Measurements from ENCODE around the gene HOXB4. TPM values are rescaled to one million over a fixed set of nuclear protein-coding genes. Genes with fewer than 3 reads are reported as not detected.
"Not testable (repeated sequence)": the region's sequence is repeated elsewhere in the genome, so short reads cannot be mapped to it uniquely, and the experiment has no call there.

Gene HOXB4
- total RNA-seq, 1 experiment from 2014 or later: not detected

GRCh38 chr17:48537316-48537715 lies 40.8 kb downstream of the HOXB4 start:
- Mint-ChIP-seq H3K36me3 (ENCODE audit: insufficient read depth in 1 of 3, low read depth in 3 of 3) (no peaks in the 10 kb centered on the region; a peak in 1 of 7 replicates), H3K4me1 (peaks cover 5 to 16% of the 10 kb centered on the region in 2 experiments), H3K27ac (no peak overlapping the region), H3K27me3 (ENCODE audit: low read depth) (peaks cover 99% of the 10 kb centered on the region), H3K4me3 (no peak overlapping the region), H3K9me3 (peaks cover 0 to 3% of the 10 kb centered on the region in 2 experiments; a peak in 2 of 5 replicates)
- Histone ChIP-seq H3K4me1 (ENCODE audit: insufficient read depth, low read length) (no peaks in the 10 kb centered on the region), H4K20me1 (ENCODE audit: control insufficient read depth, insufficient read depth, insufficient read length) (no peaks in the 10 kb centered on the region), H3K27ac (ENCODE audit: insufficient read length, low read depth, low read length) (no peak overlapping the region), H3K23me2 (ENCODE audit: insufficient read length, low read depth, low read length, poor library complexity, severe bottlenecking) (peaks cover 5% of the 10 kb centered on the region), H2BK12ac (ENCODE audit: insufficient read length, low read depth, low read length) (no peak overlapping the region), H3K18ac (ENCODE audit: insufficient read length, low read depth, low read length) (no peak overlapping the region), H2AK5ac (ENCODE audit: insufficient read length, low read length) (no peak overlapping the region), H4K5ac (ENCODE audit: insufficient read length, low read depth, low read length) (no peak overlapping the region), H3K9me3 (ENCODE audit: control insufficient read depth, low read depth, low read length) (no peaks in the 10 kb centered on the region), H3K23ac (ENCODE audit: insufficient read length, low read depth, low read length) (no peak overlapping the region), H2BK15ac (ENCODE audit: low read depth, low read length) (no peak overlapping the region), H4K8ac (replicated peaks; ENCODE audit: insufficient read length, low read depth, low read length) (no peak overlapping the region), H2BK20ac (ENCODE audit: low read depth, low read length, poor library complexity, severe bottlenecking) (no peak overlapping the region), H3K9ac (ENCODE audit: extremely low read depth, insufficient read length, low read length) (no peak overlapping the region), H2BK5ac (ENCODE audit: insufficient read length, low read length) (no peak overlapping the region), H3K56ac (ENCODE audit: insufficient read length, low read depth, low read length) (no peak overlapping the region), H2AFZ (ENCODE audit: low read length) (no peak overlapping the region), H3K4ac (ENCODE audit: low read depth, low read length) (no peak overlapping the region), H3K79me2 (ENCODE audit: insufficient read depth, low read length) (no peaks in the 10 kb centered on the region), H2BK120ac (ENCODE audit: low read depth, low read length, poor library complexity, severe bottlenecking) (no peak overlapping the region), H3K4me2 (ENCODE audit: insufficient read depth, insufficient read length, low read length) (no peak overlapping the region), H3K27me3 (ENCODE audit: insufficient read depth, low read length) (peaks cover 33% of the 10 kb centered on the region), H4K91ac (ENCODE audit: insufficient read length, low read depth, low read length) (no peak overlapping the region), H3K14ac (ENCODE audit: insufficient read depth, low read length) (no peak overlapping the region), H3K79me1 (ENCODE audit: insufficient read depth, low read depth, low read length, poor library complexity, severe bottlenecking) (no peaks in the 10 kb centered on the region), H3T11ph (ENCODE audit: low read length) (no peak overlapping the region)
- WGBS (ENCODE audit: extremely low coverage, insufficient read length, low lambda C conversion rate): no CpG with 5 or more reads among the region's 3 CpGs
- no peak for DNase-seq
- TF ChIP-seq, protein P1, sequence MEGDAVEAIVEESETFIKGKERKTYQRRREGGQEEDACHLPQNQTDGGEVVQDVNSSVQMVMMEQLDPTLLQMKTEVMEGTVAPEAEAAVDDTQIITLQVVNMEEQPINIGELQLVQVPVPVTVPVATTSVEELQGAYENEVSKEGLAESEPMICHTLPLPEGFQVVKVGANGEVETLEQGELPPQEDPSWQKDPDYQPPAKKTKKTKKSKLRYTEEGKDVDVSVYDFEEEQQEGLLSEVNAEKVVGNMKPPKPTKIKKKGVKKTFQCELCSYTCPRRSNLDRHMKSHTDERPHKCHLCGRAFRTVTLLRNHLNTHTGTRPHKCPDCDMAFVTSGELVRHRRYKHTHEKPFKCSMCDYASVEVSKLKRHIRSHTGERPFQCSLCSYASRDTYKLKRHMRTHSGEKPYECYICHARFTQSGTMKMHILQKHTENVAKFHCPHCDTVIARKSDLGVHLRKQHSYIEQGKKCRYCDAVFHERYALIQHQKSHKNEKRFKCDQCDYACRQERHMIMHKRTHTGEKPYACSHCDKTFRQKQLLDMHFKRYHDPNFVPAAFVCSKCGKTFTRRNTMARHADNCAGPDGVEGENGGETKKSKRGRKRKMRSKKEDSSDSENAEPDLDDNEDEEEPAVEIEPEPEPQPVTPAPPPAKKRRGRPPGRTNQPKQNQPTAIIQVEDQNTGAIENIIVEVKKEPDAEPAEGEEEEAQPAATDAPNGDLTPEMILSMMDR (conservative IDR thresholded peaks at IDR 0.05): no peak

DNA sequence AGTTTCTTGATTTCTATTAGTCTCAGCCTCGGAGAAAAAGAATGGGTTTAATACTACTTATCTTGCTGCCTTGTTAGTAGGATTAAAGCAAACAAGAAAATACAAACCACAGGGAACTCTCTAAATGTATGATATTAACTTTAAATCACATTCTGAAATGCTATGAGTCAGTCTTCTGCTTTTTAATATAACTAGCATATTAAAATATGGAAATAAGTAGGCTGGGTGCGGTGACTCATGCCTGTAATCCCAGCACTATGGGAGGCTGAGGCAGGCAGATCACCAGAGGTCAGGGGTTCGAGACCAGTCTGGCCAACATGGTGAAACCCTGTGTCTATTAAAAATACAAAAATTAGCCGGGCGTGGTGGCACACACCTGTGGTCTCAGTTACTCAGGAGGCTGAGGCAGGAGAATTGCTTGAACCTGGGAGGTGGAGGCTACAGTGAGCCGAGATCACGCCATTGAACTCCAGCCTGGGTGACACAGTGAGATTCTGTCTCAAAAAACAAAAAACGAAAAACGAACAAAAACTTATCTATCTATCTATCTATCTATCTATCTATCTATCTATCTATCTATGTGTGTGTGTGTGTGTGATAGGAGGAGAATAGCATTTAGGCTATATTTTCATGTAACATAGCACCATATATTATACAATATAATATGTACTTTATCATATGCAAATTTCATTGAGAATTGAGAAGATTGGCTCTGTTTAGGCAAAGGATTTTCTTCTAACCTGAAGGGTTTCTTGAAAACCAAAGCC lies 42.2 kb downstream of the HOXB4 start:
- not testable (repeated sequence) for H3K4ac ChIP-seq (ENCODE audit: low read depth, low read length); H3K27ac Mint-ChIP-seq; H2BK5ac ChIP-seq (ENCODE audit: insufficient read length, low read length); H2AK5ac ChIP-seq (ENCODE audit: insufficient read length, low read length); H3K4me2 ChIP-seq (ENCODE audit: insufficient read depth, insufficient read length, low read length); H3K4me3 Mint-ChIP-seq; H4K5ac ChIP-seq (ENCODE audit: insufficient read length, low read depth, low read length); H3K79me2 ChIP-seq (ENCODE audit: insufficient read depth, low read length); H3K9me3 ChIP-seq (ENCODE audit: control insufficient read depth, low read depth, low read length); H3K23ac ChIP-seq (ENCODE audit: insufficient read length, low read depth, low read length); H3K79me1 ChIP-seq (ENCODE audit: insufficient read depth, low read depth, low read length, poor library complexity, severe bottlenecking); H3K27ac ChIP-seq (ENCODE audit: insufficient read length, low read depth, low read length); H3K9ac ChIP-seq (ENCODE audit: extremely low read depth, insufficient read length, low read length); H4K20me1 ChIP-seq (ENCODE audit: control insufficient read depth, insufficient read depth, insufficient read length); H3T11ph ChIP-seq (ENCODE audit: low read length); H2BK12ac ChIP-seq (ENCODE audit: insufficient read length, low read depth, low read length); H3K18ac ChIP-seq (ENCODE audit: insufficient read length, low read depth, low read length); H3K36me3 Mint-ChIP-seq (ENCODE audit: insufficient read depth in 1 of 3, low read depth in 3 of 3); H3K4me1 ChIP-seq (ENCODE audit: insufficient read depth, low read length); H2AFZ ChIP-seq (ENCODE audit: low read length); H3K9me3 Mint-ChIP-seq; H4K8ac ChIP-seq (replicated peaks; ENCODE audit: insufficient read length, low read depth, low read length); DNase-seq; H2BK20ac ChIP-seq (ENCODE audit: low read depth, low read length, poor library complexity, severe bottlenecking); H3K23me2 ChIP-seq (ENCODE audit: insufficient read length, low read depth, low read length, poor library complexity, severe bottlenecking); H2BK120ac ChIP-seq (ENCODE audit: low read depth, low read length, poor library complexity, severe bottlenecking); H4K91ac ChIP-seq (ENCODE audit: insufficient read length, low read depth, low read length); H2BK15ac ChIP-seq (ENCODE audit: low read depth, low read length); H3K56ac ChIP-seq (ENCODE audit: insufficient read length, low read depth, low read length); H3K14ac ChIP-seq (ENCODE audit: insufficient read depth, low read length)
- Mint-ChIP-seq H3K4me1 (peaks cover 8 to 12% of the 10 kb centered on the region in 2 experiments), H3K27me3 (ENCODE audit: low read depth) (peaks cover 99% of the 10 kb centered on the region)
- no CpG with 5 or more reads among the region's 9 CpGs for WGBS (ENCODE audit: extremely low coverage, insufficient read length, low lambda C conversion rate)
- H3K27me3 ChIP-seq (ENCODE audit: insufficient read depth, low read length): peaks cover 33% of the 10 kb centered on the region

Measured in H9 (cell line).